Measurements from ENCODE around the gene COL23A1.

The COL23A1 gene

DNA sequence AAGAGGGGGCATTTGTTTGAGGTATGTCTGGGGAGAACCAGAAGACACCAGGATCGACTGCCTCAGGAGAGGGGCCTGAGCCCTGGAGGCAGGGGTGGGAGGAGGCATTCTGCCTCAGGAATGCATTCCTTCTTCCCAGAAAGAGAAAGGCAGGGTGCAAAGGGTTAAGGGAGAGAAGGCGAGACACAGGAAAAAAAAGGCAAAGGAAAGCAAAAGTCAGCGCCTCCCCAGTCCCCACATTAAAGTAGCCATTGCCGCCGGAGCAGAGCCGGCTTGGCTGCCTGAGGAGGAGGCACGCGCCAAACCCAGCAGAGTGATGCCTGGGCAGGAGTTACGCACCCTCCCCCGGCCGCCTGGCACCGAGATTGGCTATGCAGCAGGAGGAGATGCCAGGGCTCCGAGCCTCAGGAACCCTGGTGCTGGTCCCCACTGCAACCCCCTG is 233.7 kb downstream of the COL23A1 start:
- Mint-ChIP-seq H3K9me3 (peaks cover 9% of the 10 kb centered on the region), H3K4me3 (no peak overlapping the region), H3K27ac (no peak overlapping the region), H3K27me3 (ENCODE audit: low read depth) (peaks cover 15% of the 10 kb centered on the region), H3K4me1 (ENCODE audit: low read depth) (peaks cover 2% of the 10 kb centered on the region), H3K36me3 (ENCODE audit: low read depth) (no peaks in the 10 kb centered on the region)

DNA sequence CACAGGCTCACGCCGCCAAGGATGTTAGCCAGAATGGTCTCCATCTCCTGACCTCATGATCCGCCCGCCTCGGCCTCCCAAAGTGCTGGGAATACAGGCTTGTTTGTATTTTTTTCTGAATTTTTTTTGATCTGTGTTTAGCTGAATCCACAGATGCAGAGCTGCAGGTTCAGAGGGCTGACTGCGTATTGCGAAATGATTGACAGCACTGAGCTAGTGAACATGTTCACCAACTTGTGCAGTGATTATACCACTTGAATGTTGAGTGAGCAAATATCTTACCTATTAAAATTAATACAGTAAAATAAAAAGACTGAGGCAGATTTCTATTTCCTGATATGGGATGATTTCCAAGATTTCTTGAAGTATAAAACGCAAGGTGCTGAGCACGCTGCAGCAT is 234.5 kb downstream of the COL23A1 start:
- H3K9me3 Mint-ChIP-seq = peaks cover 9% of the 10 kb centered on the region
- H3K36me3 Mint-ChIP-seq (ENCODE audit: low read depth) = no peaks in the 10 kb centered on the region
- no peak overlapping the region for H3K4me3 Mint-ChIP-seq
- no peak overlapping the region for H3K27ac Mint-ChIP-seq
- H3K4me1 Mint-ChIP-seq (ENCODE audit: low read depth) = peaks cover 2% of the 10 kb centered on the region
- peaks cover 15% of the 10 kb centered on the region for H3K27me3 Mint-ChIP-seq (ENCODE audit: low read depth)

DNA sequence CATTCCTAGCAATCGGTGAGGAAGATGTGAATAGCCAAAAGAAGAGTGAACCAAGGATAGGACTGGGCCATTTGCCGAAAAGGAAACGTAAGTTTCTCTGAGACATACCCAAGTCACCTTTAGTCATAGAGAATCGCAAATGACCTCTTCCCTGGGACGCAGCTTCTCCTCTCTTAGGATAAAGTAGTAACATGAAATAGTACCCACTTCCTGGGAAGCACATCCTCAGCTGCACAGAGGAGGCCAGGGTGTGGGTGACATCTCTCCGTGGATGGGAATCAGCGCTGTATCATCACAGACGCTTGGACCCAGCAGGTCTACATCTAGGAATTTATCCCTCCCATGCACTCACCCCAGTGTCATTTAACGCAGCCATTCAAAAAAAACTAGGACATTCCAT is 236.7 kb downstream of the COL23A1 start:
- Mint-ChIP-seq H3K36me3 (ENCODE audit: low read depth) (no peaks in the 10 kb centered on the region), H3K9me3 (peaks cover 8% of the 10 kb centered on the region)

DNA sequence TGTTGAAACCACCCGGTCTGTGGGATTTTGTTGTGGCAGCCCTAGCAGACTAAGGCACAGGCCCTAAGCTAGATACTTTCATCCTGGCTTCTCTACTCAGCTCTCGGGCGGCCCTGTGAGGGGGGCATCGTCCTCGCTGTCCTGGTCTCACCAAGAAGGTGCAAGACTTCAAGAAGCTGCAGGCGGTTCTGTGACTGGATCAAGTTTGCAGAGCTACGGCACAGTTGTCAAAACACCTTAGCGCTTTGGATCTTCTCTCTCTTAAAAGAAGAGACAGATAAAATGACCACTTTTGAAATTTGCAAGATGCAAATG is 238.2 kb downstream of the COL23A1 start:
- H3K27me3 Mint-ChIP-seq (ENCODE audit: low read depth) = peaks cover 9% of the 10 kb centered on the region
- no peak overlapping the region for H3K27ac Mint-ChIP-seq
- H3K4me1 Mint-ChIP-seq (ENCODE audit: low read depth) = peaks cover 1% of the 10 kb centered on the region
- no peaks in the 10 kb centered on the region for H3K9me3 Mint-ChIP-seq
- no peaks in the 10 kb centered on the region for H3K36me3 Mint-ChIP-seq (ENCODE audit: low read depth)
- H3K4me3 Mint-ChIP-seq = no peak overlapping the region

More for the DNA sequence above, 236.7 kb downstream of the COL23A1 start:
- peaks cover 15% of the 10 kb centered on the region for H3K27me3 Mint-ChIP-seq (ENCODE audit: low read depth)
- H3K4me1 Mint-ChIP-seq (ENCODE audit: low read depth) = peaks cover 2% of the 10 kb centered on the region
- H3K27ac Mint-ChIP-seq = no peak overlapping the region
- H3K4me3 Mint-ChIP-seq = no peak overlapping the region

DNA sequence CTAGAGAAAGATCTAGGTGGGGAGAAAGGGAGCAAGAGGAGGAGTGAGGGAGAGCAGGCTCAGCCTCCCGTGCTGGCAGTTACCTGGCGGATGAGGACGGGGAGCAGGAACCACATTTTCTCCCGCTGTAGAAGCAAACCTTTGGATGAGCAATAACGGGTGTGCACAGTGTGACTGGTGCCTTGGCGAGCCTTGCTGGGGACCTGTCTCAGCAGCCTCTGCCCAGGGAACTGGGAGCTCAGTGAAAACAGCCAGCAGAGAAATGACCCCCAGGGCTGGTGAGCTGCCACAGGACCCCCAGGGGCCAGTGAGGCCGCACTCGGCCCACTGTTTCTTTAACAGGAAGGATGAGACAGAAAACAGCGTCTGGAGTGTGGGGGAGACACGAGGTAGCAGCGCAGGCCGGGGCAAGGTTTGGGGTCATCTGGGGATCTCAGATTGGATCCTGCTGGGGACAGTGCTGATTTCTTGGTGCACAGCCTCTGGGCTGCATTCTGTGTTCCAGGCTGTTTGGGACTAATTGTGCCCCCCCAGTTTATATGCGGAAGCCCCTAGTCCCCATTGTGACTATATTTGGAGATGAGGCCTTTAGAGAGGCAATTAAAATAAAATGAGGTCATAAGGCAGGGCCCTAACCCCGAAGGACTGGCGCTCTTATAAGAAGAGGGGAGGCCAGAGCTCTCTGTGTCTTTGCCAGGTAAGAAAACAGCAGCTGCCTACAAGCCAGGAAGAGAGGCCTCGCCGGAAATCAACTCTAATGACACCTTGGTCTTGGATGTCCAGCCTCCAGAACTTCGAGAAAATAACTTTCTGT is 238.8 kb downstream of the COL23A1 start:
- Mint-ChIP-seq H3K9me3 (no peaks in the 10 kb centered on the region), H3K36me3 (ENCODE audit: low read depth) (no peaks in the 10 kb centered on the region), H3K27me3 (ENCODE audit: low read depth) (peaks cover 9% of the 10 kb centered on the region), H3K27ac (no peak overlapping the region), H3K4me1 (ENCODE audit: low read depth) (no peaks in the 10 kb centered on the region), H3K4me3 (no peak overlapping the region)

DNA sequence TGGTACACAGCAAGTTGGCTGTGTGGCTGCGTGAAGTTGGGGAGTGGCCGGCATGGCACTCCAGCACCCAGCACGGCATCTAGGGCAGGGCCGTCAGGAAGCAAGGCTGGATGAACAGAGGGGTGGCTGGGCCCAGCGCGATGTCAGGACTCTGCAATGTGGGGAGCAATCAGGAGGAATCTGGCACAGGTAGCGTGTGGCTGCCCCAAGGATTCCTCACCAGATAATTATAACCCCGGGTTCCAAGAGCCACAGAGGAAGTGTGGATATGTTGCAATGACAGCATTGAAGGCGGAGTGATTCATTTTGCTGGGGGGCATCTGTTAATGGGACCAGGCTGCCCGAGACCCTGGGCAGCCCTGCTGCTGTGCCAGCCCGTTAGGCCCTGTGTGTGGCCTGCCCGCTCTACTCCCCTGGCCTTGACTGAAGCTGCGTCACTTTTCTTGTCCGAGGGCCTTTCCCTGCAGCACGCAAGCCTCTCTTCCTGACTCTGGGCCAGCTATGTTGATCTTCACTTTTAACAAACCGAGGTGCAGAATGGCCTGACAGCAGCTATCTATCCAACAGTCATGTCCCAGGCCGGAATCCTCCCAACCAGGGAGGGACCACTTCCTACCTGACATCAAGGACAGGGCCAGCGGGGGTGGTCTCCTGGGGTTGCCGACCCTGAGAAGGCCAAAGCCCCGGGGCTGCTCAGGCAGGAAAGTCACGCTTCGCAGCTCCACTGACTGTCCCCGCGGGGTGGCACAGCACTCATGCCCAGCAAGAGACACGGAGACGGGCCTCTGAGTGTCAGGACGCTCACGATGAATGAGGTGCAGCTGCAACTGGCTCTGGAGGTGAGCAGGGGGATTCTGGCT is 239.6 kb downstream of the COL23A1 start:
- peaks cover under 1% of the 10 kb centered on the region for H3K27me3 Mint-ChIP-seq (ENCODE audit: low read depth)
- H3K9me3 Mint-ChIP-seq = no peaks in the 10 kb centered on the region
- H3K27ac Mint-ChIP-seq = no peak overlapping the region
- no peak overlapping the region for H3K4me3 Mint-ChIP-seq
- H3K36me3 Mint-ChIP-seq (ENCODE audit: low read depth) = no peaks in the 10 kb centered on the region
- H3K4me1 Mint-ChIP-seq (ENCODE audit: low read depth) = no peaks in the 10 kb centered on the region

DNA sequence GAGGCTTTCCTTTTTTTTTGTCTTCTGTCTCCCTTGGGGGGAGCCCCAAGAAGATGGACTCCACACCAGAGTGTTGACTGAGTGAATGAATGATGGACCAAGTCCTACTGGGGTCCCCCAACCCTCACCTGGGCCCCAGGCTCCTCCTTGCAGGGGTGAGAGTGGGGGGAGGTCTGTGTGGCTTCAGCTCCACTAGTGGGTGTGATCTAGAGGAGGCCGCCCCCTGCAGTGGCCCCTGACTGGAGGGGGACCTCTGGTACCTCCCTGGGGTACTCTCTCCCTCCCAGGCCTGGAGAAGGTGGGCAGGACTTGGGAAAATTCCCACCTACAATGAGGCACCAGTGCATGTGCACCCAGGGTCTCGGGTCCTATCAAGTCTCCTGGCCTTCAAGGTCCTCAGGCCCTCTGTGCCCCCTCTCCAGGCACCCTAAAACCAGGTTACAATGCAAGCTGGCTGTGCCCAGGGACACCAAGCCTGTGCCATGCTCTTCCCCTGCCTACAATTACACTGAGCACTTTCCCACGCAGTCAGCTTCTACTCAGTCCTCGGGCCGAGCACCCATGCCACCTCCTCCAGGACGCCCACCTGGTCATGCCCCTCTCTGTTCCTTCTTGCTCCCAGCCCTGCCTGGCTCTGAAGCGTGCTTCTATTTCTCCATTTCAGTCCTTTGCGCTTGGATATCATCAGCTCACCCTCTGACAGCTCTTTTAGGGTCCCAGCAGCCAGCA is 240.4 kb downstream of the COL23A1 start:
- no peak overlapping the region for H3K27ac Mint-ChIP-seq
- no peaks in the 10 kb centered on the region for H3K9me3 Mint-ChIP-seq
- no peak overlapping the region for H3K4me3 Mint-ChIP-seq
- no peaks in the 10 kb centered on the region for H3K4me1 Mint-ChIP-seq (ENCODE audit: low read depth)
- no peaks in the 10 kb centered on the region for H3K27me3 Mint-ChIP-seq (ENCODE audit: low read depth)
- H3K36me3 Mint-ChIP-seq (ENCODE audit: low read depth) = no peaks in the 10 kb centered on the region

DNA sequence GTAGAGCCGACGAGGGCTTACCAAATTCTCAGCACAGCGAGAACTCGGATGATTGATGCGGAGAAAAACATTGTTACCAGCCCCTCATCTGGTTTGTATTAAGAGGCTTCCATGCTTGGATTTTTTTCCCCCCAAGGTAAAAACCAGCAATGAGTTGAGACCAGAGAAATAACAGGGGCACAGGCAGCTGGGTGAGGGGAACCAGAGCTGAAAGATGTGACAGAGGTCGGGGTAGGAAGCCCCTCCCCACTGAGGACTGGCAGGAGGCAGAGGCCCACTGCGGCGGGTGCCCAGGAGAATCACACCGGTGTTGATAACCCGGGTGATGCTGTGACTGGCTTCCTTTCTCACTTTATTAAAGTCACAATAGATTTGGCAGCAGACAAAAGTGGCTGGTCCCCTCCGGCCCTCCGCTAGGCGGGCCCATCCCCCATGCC is 241.1 kb downstream of the COL23A1 start:
- H3K27ac Mint-ChIP-seq = no peak overlapping the region
- H3K36me3 Mint-ChIP-seq (ENCODE audit: low read depth) = no peaks in the 10 kb centered on the region
- no peaks in the 10 kb centered on the region for H3K9me3 Mint-ChIP-seq
- H3K27me3 Mint-ChIP-seq (ENCODE audit: low read depth) = no peaks in the 10 kb centered on the region
- H3K4me3 Mint-ChIP-seq = no peak overlapping the region
- no peaks in the 10 kb centered on the region for H3K4me1 Mint-ChIP-seq (ENCODE audit: low read depth)

DNA sequence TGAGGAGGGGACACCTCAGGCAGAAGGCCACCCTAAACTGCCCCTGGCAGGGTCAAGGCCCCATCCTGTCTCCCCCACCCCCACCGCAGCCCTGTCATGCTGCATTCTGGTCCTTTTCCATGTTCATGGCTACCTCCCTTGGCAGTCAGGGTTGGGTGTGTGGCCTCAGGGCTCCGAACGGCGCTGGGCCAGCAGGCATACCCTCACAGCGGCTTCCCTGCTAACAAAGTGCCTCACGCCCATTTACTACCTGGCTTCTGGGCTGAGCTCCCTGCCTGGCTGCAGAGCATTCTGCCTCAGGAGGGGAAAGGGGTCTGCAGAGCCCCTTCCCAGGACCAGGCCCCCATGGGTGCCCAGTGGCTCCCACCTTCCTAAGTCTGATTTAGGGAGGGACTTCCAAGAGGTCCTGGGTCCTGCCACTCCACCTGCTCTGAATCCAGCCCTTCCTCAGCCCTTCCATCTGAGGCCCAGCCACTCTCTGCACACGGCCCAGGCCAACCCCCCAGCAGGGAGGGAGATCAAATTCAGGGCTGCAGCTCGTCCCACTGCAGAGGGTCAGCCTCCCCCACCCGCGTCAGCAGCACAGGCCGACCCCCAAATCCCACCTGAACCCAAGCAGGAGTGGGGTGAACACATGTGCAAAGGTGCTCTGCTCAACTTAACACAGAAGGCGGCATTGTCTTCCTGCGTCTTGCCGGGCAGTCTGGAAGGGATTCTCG is 241.7 kb downstream of the COL23A1 start:
- no peaks in the 10 kb centered on the region for H3K27me3 Mint-ChIP-seq (ENCODE audit: low read depth)
- no peaks in the 10 kb centered on the region for H3K9me3 Mint-ChIP-seq
- no peak overlapping the region for H3K27ac Mint-ChIP-seq
- no peaks in the 10 kb centered on the region for H3K4me1 Mint-ChIP-seq (ENCODE audit: low read depth)
- no peaks in the 10 kb centered on the region for H3K36me3 Mint-ChIP-seq (ENCODE audit: low read depth)
- no peak overlapping the region for H3K4me3 Mint-ChIP-seq

DNA sequence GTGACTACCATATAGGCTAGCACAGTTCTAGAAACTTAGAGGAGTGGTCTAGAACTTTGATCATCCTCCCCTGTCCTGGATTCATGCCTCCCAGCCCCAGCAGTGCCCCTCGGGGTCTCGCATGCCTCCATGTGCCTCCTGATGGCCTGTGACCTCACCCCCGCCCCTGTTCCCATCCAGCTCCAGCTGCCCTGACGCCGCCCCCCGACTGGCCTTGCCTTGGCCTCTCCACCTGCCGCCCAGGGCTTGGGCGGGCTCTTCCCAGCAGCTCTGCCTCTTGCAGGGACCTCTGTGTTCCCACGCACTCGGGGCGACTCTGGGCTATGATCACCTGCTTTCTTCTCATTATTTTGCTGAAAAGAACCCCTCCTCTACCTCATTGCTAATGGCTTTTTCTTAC is 242.2 kb downstream of the COL23A1 start:
- no peak overlapping the region for H3K27ac Mint-ChIP-seq
- no peak overlapping the region for H3K4me3 Mint-ChIP-seq
- H3K9me3 Mint-ChIP-seq = no peaks in the 10 kb centered on the region
- H3K36me3 Mint-ChIP-seq (ENCODE audit: low read depth) = no peaks in the 10 kb centered on the region
- H3K4me1 Mint-ChIP-seq (ENCODE audit: low read depth) = no peaks in the 10 kb centered on the region
- H3K27me3 Mint-ChIP-seq (ENCODE audit: low read depth) = no peaks in the 10 kb centered on the region

DNA sequence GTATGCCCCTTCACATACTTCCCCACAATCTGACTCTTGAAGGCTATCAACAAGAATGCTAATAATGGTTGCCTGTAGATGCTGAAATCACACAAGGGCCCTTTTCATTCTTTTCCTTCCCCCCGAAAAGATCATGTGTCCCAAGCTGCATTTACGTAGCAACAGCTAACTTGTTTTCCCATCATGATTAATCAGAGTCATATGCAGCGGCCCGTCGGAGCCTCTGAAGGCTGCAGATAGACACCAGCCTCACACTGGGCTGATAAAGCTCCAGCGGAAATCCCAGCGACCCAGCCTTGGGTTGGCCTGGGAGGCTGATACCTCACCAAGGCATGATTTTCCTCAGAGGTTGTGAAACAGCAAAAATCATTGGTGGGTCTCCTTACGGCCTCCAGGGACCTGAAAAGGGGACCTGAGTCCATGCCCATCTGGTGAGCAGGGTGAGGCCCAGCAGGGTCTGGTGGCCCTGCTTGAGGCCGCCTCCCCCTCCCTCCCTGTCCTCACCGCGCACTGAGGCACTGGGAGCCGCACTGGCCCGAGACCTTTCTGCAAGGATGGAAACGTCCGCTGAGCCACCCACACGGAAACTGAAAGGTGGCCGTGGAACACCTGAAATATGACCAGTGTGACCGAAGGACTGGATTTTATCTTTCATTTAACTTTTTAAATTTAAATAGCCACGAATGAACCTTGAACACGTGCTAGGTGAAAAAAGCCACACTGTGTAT is 243.4 kb downstream of the COL23A1 start:
- Mint-ChIP-seq H3K36me3 (ENCODE audit: low read depth) (no peaks in the 10 kb centered on the region), H3K4me3 (no peak overlapping the region), H3K4me1 (ENCODE audit: low read depth) (no peaks in the 10 kb centered on the region), H3K27ac (no peak overlapping the region), H3K27me3 (ENCODE audit: low read depth) (no peaks in the 10 kb centered on the region), H3K9me3 (no peaks in the 10 kb centered on the region)

DNA sequence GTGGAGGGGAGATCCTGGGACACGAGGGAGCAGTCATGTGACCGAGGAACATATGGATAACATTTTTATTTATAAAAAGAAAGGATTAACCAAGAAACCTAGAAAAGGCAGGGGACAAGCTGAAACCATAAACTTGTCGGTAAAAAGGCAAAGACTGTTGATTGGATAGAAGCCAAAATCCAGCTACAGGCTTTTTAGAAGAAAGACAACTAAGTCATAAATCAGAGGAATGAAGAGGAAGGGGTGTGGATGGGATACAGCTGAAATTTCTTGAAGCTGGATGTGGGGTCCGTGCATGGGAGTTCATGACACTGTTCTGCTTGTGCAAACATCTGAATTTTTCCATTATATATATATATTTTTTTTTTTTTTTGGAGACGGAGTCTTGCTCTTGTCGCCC is 246.9 kb downstream of the COL23A1 start:
- no peaks in the 10 kb centered on the region for H3K4me1 Mint-ChIP-seq (ENCODE audit: low read depth)
- no peaks in the 10 kb centered on the region for H3K27me3 Mint-ChIP-seq (ENCODE audit: low read depth)
- no peaks in the 10 kb centered on the region for H3K36me3 Mint-ChIP-seq (ENCODE audit: low read depth)
- H3K9me3 Mint-ChIP-seq = no peaks in the 10 kb centered on the region
- no peak overlapping the region for H3K4me3 Mint-ChIP-seq
- H3K27ac Mint-ChIP-seq = no peak overlapping the region

DNA sequence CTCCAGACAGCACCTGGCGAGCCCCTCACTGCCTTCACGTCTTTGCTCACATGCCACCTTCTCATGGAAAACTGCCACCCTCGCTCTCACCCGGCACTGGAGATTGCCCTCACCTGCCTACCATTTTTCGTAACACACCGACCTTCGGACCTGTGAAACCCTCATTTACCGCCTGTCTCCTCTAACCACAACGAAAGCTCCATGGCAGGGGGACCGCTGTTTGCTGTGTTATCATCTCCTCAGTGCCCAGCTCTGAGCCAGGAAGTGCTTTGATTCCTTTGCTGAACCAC is 248.4 kb downstream of the COL23A1 start:
- Mint-ChIP-seq H3K36me3 (ENCODE audit: low read depth) (no peaks in the 10 kb centered on the region), H3K27me3 (ENCODE audit: low read depth) (no peaks in the 10 kb centered on the region), H3K4me1 (ENCODE audit: low read depth) (no peaks in the 10 kb centered on the region), H3K4me3 (no peak overlapping the region), H3K27ac (no peak overlapping the region), H3K9me3 (no peaks in the 10 kb centered on the region)
